Epidermal melanocyte (primary cell): ENCODE results near the gene MANBA.

Source experiments
- DNase-seq: peaks from one replicate; pipeline ENCODE4 v3.0.0; 2011; ENCODE audit warnings: low spot score; ENCODE audit not compliant: insufficient read length

MANBA gene

DNA sequence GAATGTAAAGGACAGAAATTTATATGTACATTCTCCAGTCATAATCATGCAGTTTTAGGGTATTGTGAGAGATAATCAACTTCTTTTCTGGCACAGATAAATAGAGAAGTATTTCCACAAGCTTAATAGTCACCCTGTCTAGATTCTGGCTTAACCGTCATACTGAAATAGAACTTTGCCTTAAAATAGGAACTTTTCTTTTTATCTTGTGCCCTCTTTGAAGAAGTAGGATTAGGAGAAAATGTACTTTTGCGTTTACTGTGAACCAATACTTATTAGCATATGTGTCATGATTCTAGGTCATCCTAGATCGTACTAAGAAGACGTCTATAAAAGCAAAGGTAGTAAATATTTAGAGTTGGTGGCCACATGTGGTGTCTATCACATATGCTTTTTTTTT lies 164.2 kb downstream of the MANBA start:
- no peak for DNase-seq

- no peak for DNase-seq
These were observed 166.8 kb downstream of the MANBA start for GRCh38 chr4:102594000-102594399.

DNA sequence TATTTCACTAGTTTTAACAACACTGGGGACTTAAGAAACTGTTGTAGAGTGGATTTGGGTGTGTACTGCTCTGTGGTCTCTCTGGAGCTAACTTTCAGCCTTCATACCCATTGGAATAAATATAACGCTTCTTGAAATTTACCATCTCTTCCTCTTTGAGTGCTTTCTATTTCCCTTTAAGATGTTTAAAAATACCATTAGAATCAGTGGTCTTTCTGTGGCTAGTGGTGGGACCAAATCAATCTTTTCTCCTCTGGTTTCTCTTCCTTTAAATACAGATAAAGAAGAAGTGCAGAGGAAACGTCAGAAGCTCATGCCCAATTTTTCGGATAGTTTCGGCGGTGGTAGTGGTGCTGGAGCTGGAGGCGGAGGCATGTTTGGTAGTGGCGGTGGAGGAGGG lies 167.6 kb downstream of the MANBA start:
- no peak for DNase-seq

GRCh38 chr4:102592256-102592655 lies 168.5 kb downstream of the MANBA start:
- DNase-seq = no peak

- no peak for DNase-seq
These were observed 171.0 kb downstream of the MANBA start for GRCh38 chr4:102589743-102590142.

GRCh38 chr4:102586644-102587021 lies 174.1 kb downstream of the MANBA start:
- DNase-seq = no peak

DNA sequence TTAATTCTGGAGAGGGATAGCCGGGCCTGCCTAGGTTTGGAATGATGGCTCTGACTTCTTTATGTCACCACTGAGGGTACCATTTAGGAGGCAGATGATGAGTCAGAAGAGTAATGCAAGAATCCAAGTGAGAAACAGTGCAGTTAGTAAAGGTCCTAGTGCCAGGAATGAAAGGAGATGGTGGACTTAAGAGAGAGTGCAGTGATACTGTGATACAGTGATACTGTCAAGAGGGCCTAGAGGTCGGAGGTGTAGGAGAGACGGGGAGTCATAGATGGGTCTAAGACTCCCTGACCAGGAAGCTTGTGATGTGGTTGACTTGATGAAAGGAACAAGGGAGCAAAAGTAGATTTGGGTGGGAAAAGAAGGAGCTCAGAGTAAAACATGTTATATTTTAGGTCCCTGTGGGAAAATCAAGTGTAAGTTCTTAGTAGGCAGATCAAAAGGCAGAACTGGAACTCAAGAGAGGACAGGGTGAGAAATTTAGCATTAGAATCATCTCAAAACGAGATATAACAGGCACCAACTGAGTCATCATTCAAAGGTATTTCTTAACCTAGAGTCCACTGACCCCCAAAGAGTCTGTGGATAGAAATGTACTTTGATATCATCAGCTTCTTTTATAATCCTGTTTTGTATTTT lies 174.6 kb downstream of the MANBA start:
- no peak for DNase-seq

DNA sequence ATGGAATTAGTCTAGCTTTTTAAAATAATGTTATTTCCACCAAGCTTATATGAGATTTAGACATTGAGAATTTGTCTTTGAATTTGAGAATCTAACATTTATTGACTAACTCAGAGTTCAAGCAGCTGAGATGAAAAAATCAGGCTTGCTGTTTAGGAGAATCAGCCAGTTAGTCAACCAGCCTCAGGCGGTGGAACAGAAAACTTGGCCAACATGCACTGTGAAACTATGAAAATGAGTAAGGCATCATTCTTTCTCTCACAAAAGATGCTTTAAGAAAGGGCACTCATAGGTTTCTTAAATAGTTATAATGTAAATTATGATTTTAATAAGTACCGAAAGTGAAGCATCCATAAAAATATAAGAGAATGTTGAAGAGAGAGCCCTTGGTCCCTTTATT lies 175.4 kb downstream of the MANBA start:
- DNase-seq = no peak

DNA sequence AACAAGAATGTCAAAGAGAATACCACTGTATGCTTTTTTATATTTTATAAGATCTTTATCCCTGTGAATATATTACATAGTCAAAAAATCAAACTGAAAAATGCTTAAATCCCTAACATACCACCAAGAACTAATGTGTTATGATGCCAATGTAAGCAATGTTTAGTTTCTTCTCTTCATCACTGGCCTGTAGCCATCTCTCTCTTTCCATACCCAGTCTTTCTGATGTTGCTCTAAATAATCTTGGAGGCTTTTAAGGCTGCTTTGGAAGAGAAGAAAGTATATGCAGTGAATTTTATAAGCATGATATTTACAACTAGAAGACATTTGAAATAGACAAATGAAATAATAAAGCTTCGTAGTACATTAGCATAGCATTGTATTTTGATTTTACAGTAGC lies 176.7 kb downstream of the MANBA start:
- DNase-seq = no peak
